NCI-H2196 treated with DMSO at 0.1 percent for 48 hours (cell line): ENCODE data around the gene CAMK1G.

ENCODE experiments used
- DNase-seq: peaks from one replicate; lab custom pipeline; 2025; ENCODE audit not compliant: unreplicated experiment; lab: John Stamatoyannopoulos, UW

The CAMK1G gene

DNA sequence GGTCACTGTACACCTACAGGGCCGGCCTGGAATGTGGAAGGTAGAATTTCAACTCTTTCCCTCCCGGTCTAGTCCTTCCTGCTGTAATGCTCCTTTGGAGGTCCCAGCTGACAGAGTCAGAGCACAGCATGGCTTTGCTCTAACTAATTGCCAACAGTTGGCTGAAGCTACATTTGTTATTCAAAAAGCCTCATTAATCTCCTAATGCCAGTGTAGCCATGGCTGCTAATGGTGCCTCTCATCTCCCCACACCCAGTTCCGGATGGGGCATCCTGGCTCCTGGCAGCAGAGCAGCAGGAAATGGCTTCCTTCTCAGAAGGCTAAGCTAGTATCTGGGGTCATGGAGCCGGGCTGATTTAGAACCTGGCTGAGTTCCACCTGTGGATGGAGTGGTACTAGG lies 18.7 kb upstream of the CAMK1G start:
- no peak for DNase-seq

DNA sequence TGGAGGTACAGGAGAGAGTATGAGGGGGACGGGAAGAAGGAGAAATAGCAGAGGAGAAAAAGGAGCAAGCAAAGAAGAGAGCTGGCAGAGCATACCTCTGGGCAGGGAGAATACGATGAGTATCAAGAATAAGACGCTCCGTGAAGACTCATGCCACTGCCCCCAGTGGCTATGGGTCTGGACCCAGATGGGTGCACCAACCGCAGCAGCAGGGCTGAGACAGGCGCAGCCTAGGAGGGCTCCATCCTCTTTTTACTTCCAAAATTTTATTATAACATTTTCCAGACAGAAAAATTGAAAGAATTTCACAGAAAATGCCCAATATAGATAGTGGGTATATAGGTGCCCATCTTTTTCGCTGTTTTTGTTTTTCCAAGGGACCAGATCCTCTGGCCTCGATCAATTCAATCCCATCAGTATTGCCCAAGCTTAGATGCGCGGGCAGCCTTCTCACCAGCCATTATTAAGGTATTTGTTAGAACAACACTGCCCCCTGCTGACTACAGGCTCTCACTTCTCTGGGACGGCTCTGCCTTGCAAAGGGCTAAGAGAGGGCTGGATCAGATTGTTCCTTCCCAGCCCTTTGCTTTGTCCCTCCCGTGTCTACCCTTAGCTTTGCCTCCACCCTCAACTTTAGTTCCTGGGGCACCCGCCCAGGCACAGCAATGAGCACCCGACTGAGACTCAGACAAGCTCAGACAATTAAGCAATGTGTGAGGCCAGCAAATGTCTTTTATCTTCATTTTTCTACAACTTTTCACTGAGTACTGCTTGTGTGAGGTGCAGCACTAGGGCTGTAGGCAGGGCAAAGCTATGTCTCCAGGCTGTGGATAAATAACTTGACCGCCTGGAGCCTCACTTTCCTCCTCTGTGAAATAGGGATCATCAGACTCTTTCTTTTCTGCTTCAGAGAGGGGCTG lies 17.5 kb upstream of the CAMK1G start:
- DNase-seq, result peak; percentile 54

DNA sequence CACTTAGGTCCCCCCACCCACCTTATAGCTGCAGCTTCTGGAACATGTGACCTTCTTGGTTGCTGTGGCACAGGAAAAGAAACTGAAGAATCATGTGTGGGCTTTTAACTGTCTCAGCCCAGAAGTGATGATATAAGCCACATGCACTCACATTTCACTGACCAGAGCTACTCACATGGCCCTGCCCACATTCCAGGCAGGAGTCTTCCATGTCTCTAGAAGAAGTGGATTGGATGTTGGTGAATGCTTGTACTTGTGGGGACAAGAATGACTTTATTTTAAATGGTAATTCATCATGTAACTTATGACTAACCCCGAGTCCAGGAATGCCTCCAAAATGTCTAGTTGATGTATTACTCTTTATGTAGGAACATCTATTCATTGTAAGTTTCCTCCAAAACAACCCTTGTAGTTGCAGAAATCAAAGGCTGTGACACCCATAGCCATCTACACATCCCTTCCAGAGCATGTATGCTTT lies 15.8 kb upstream of the CAMK1G start:
- no peak for DNase-seq

DNA sequence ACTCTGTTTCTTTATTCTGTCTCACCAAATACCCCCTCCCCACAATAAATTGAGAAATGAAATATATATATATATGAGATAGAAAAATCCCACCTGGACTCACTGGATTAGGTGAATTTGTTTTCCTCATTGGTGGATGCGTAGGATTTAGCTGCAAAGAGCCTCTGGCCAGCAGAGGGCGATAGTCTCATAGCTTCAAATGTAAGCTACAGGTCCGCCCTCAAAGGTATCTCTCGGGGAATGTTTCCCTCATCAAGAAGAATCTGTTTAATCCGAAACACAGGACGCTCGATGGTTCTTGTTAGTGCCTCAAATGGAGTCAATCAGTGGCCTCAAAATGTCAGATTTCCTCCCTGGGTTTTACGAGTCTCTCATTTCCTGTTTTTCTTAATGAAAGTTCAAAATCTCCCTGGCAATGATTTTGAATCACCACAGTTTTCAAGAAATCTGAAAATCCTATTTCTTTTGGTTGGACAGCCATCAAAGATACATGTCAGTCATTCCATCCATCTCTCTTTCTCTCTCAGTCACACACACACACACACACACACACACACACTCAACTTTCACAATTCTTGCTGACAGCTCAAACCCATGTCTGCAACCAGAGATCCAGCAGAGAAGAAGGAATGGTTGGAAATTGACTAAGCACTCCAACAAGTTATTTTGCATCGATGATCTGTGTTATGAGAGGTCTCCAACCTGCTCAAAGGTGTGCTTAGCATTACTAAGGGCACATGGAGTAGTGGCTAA lies 13.9 kb upstream of the CAMK1G start:
- peak; percentile 49 for DNase-seq

DNA sequence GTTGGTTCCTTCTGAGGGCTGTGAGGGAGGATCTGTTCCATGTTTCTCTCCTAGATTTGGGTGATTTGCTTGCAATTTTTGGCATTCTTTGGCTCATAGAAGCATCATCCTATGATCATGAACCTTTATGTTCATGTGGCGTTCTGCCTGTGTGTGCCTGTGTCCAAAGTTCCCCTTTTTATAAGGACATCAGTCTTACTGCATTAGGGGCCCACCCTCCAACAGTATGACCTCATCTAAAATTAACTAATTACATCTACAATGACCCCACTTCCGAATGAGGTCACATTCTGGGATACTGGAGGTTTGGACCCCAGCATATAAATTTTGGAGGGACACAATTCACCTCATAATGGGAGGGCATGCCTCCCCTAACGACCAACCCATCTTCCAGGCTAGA lies 12.8 kb upstream of the CAMK1G start:
- no peak for DNase-seq

DNA sequence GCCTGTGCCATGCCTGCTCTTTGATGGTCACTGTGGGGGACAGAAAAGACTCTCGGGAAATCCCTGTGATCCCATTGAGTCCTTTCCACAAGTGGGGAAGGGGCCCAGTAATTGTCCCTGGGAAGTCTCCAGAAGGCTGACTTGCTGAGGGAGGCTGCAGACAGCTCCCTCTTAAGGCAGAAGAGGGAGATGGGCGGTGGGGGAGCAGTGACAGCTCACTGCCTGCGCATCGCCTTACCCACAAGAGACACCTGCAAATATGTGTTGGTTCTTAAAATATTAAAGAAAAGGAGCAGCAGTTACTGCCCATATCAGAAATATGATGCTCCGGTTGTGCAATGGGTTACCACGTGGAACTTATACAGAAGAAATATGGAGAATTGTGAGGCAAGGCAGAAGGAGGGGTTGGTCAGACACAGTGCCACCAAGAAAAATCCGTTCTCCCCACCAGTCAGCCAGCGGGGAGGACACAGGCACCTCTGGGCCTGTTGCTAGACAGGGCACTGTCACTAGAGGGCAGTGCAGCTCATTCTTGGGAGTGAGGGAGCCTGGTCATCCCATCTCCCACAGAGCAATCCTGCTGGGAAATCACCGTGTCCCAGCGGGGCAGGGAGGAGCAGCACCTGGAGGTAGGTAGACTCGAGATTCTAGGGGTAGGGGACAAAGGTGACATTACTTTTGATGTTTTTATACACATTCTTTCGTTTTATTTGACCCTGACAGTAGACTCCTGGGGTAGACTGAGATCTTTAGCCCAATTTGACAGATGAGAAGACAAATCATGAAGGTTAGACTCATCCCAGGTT lies 6.9 kb upstream of the CAMK1G start:
- DNase-seq, result peak; percentile 11

DNA sequence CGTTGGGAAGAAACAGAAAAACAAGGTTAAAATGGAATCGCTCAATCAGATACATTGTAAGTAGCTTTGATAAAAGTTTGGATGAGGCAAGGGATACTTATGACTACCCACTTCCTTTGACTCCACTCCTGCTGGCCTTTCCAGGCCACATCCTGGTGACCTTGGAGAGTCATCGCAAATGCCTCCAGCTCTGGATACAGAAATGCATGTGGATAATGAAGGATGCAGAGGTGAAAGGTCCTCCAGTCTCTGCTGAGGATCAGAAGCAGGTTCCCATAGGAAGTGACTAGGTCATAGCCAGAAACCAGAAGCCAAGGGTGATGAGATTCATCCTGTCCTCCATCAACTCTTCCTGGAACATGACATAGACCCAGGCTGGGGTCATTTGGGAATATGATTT lies 6.2 kb upstream of the CAMK1G start:
- DNase-seq, result no peak

DNA sequence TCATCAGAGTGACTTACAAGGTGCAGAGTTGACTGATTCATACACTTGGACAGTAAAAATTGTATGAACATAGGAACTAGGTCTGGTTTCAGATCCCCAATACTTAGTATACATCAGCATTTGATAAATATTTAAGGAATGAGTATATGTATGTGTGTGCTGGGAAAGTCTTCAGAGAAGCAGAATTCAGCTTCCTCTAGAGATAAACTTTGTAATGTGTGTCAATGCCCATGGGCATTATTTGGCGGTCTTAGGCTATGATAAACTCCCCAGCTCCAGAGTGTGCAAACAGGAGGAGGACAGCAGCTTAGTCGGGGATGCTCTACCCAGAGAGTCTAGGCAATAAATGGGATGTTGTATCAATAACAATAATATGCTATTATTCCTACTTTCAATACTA lies 2.9 kb upstream of the CAMK1G start:
- no peak for DNase-seq

DNA sequence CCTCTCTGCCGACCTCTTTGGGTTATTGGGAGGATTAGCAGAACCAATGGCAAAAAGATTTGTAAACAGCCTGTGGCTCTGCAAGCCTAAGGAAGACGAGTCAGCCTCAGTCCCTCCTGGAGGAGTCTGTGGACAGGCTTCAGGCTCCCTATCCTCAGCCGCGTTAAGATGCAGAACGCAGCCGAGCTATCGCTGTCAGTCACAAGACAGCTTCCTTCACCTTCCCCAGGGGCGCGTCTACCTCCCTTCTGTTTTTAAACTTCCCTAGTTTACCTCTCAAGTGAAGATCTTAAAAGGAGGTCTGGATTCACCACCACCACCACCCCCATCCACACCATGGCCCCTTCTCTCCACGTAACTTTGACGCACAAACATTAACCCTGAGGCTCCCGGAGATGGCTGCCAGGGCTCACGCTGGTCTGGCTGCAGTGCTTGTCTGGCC lies 738 bp downstream of the CAMK1G start:
- DNase-seq, result no peak

DNA sequence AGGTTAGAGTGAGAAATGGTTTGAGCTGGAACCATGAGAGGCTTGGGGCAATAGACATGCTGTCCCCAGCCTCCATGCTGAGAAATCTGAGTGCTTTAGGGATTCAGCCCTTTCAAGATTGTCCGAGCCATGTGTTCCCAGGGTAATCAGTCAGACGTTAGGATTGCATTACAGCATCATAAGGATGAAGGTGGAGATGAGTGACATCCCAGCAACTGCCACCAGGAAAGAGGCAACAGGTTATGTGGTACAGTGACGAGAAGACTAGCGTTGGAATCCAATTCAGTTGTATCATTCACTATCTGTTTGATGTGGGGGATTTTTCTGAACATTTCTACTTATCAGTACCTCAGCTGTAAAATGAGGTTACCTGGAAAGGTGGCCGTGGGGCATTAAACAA lies 1.7 kb downstream of the CAMK1G start:
- no peak for DNase-seq

DNA sequence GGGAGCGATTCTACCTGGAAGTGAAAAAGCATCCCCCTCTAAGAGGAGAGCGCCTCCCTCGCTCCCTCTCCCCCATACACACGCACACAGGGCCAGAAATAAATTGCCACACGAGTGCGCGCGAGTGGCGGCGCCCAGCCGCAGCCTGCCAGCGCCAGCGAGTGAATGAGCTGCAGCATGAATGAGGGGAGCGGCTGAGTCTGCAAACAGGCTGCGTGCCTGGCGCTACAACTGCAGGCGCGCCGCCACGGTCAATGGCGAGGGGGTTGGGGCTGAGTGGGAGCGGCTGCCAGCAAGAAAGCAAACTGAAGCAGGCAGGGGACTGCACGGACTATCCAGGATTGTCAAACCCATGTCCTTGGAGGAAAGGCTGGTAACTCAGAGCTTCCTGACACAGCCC lies 2.2 kb downstream of the CAMK1G start:
- no peak for DNase-seq

DNA sequence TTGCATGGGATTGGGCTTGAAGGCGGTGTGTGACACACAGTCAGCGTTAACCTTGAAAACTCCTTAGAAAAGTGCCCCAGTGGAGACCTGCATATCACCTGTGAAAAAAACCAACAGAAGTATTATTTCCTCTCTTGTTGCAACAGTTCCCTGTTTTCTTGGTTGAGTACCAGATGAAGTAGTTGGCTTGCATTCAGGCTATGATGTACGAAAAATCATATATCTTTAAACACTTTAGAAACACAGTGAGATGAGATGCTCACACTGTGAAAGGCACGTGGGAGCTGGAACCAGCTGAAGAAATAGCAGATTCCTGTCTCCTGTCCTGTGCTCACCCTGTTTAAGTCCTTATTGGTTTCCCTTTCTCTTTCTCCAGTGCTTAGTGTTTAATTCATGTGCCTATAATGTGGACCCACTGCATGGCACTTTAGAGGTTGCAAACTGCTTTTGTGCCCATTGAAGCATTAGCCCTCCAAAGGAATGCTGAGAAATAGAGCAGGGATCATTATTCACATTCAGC lies 2.8 kb downstream of the CAMK1G start:
- DNase-seq, result no peak

DNA sequence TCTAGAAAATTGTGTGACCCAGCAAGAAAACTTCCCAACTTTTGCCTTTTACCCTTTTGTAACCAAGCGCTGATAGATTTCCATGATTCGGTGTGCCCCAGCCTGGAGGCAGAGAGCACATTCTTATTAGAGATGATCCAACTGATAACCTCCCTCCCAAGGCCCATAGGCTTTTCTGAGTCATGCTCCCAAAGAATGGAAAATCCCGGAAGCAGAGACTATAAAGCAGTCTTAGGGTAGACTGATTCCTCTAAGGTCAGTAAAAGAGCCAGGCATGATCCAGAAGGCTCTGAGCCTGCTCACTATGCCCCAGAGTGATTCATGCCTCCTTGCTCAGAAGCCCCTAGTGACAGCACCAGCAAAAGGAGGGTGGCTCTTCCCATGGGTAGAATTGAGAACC lies 4.3 kb downstream of the CAMK1G start:
- no peak for DNase-seq

DNA sequence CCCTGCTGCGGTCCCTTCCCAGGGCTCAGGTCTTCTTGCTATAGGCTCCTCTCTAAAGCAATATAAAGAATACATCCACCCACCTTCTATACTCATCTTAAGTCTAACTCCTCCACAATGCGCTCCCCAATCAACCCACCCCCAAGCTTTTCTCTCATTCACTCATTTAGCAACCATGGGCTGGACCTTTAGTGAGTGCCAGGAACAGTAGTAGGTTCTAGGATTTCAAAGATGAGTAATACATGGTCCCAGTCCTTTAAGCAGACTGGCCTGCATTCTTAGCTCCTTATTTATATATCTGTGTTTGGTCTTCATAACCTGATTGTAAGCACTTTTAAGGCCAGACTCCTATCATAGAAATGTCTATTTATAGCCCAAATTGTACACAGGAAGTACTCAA lies 5.9 kb downstream of the CAMK1G start:
- no peak for DNase-seq

DNA sequence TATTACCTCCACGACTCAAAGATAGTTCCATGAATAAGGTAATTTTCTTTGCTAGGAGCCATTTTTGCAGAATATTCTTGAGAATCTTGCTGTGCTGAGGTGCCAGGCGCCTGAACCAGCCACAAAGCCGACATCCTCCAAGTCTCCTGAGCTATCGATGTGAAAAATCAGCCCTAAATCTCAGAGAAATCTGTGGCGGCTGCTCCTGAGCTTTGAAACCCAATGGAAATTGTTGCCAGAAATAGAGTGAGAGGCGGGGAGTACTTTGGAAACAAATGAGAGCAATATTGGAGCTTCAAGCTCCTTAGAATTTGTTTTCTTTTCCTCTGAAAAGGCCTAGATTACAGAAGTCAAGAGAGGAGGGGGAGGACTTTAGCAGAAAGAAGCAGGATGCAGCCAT lies 6.3 kb downstream of the CAMK1G start:
- no peak for DNase-seq

DNA sequence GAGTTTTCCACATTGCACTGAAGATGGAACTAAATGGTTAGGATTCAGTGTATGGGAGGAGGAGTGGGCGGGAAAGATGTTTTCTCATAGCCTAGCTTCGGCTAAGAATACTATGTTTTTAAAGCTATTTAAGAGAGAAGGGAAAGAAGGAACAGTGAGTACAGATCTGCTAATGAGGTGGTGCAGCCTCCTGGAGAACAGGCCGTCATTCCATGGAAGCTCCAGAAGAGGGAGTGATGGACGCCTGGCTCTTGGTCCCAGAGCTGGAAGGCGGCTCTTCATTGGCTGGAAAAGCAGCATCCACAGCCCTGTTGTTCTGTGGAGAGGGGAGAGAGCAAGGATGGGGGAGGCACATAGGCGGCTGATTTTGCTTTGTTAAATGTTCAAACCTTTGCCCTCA lies 6.9 kb downstream of the CAMK1G start:
- DNase-seq, result no peak

DNA sequence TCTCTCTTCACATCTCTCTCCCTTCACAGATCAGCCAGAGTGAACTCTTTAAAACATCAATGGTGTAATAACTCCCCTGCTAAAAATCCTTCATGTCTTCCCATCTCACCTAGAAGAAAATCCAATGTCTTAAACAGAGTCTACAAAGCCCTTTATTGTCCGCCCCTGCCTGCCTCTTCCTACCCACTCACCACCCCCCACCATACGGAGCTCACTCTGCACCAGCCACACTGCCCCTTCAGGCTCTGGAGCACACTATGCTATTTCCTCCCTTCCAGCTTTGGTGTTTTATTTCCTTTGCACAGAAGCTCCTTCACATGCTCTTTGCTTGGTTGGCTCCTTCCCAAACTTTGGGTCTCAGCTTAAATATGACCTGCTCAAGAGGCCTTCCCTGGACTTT lies 10.2 kb downstream of the CAMK1G start:
- DNase-seq, result no peak

DNA sequence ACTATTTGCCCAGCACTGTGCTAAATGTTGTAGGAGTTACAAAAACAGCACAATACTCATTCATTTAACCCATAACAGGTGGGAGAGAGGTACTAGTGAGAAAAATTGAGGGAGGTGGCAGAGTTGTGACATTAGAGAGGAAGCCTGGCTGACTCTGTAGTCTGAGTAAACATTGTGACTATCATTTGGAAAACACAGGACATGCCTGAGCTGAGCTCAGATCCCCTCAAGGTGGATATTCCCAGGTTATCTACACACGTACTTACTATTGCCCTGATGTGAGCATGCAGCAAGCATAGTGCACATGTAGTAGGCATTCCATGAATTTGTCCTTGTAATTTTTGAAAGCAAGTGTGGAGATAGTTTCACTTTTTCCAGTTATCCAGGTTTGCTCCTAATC lies 10.9 kb downstream of the CAMK1G start:
- no peak for DNase-seq

DNA sequence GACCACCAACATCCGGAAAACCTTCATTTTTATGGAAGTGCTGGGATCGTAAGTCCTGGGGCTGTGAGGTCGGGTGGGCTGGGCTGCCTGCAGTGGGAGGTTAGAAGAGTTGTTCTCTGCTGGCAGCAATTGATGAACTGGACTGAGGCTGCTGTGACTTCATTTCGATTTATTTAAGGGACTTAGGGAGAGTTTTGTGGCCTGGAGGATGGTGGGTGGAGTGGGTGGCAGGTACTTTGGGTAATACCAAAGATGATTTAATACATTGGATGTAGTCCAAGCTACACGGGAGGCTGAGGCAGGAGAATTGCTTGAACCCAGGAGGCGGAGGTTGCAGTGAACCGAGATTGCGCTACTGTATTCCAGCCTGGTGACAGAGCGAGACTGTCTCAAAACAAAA lies 11.5 kb downstream of the CAMK1G start:
- DNase-seq, result no peak

DNA sequence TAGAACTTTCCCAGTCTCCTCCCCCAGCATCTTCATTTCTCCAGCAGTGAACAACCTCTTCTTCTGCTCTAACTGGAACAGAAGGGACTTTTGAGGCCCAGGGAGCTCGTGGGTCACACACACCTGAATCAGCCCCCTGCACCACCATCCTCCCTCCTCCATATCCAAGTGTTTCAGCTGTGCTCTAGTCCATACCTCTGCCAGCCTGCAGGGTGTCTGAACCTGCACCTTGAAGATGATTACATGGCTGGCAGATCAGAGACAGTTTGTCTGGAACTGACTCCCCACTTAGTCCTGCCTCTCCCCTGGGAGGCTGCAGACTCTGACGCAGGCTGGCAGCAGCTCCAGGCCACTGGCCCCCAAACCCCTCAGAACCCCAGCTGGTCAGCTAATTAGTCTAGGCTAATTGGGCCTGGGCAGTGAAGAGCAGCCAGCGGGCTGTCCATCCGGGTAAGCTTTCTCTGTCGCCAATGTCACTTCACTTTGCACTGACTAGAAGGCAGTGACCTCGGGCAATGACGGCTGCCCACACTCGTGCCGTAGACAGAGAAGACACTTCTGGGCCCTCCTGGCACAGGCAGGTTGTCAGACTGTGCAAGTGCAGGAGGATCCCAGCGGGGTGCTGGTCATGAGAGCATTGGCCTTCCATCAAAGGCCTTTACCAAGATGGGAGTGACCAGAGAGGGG lies 12.2 kb downstream of the CAMK1G start:
- DNase-seq, result no peak

DNA sequence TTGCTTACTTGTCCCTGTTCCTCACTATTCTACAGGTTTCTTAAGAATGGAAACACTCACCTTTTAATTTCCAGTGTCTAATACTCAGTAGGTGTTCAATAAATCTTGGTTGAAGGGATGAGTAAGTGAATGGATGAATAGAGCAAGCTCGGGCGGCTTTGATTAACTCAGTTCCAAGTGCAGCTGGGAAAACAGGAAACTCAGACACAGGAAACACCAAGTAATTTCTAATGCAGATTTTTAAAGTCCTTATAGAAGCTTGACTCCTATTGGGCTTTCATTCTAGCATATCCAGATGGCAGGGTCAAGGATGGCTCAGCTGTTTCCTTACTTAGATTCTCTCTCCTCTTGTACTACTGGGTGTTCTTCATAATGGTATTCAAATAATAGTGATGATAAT lies 14.0 kb downstream of the CAMK1G start:
- no peak for DNase-seq
